H1 (cell line): ENCODE data around the gene R3HDM4. TPM values are rescaled to one million over a fixed set of nuclear protein-coding genes. Genes with fewer than 3 reads are reported as not detected.

ENCODE experiments used
- CTCF ChIA-PET: fragments of 300-600 bp; sonication (Branson Sonifier 250); formaldehyde crosslinking; loops from one replicate; lab custom pipeline; 2021; ENCODE audit not compliant: partially characterized antibody; lab: Charles Lee
- POLR2A ChIA-PET: fragments of 300-600 bp; sonication (Branson Sonifier 250); formaldehyde crosslinking; loops from one replicate; lab custom pipeline; 2021; ENCODE audit warnings: inconsistent platforms; ENCODE audit not compliant: partially characterized antibody; lab: Charles Lee
- DNase-seq, 2 experiments: peaks; one replicate each; pipeline versions ENCODE4 v3.0.0 to v3.0.0-alpha.2; 2010 to 2022; ENCODE audit warnings: low spot score in 2 of 2, low read depth in 1 of 2, mixed read lengths in 1 of 2
- FAIRE-seq: peaks from 2 replicates; lab custom pipeline; 2011; peaks lifted over from hg19 to GRCh38; lab: Jason Lieb, UNC
- H2AFZ ChIP-seq: 2 replicates; pipeline ENCODE4 v1.8.1; 2012; ENCODE audit warnings: low read length, inconsistent platforms
- H2AK5ac ChIP-seq: 2 replicates; pipeline ENCODE4 v1.6.1; 2013; ENCODE audit warnings: low read depth, low read length
- H2BK120ac ChIP-seq: replicated peaks from 2 replicates; pipeline ENCODE3; 2013; ENCODE audit warnings: low read depth, low read length, inconsistent platforms
- H2BK12ac ChIP-seq: 2 replicates; pipeline ENCODE4 v1.6.1; 2013; ENCODE audit warnings: low read depth, low read length
- H2BK15ac ChIP-seq: 2 replicates; pipeline ENCODE4 v1.6.1; 2013; ENCODE audit warnings: low read length
- H2BK20ac ChIP-seq: 2 replicates; pipeline ENCODE4 v1.6.1; 2013; ENCODE audit warnings: low read length
- H2BK5ac ChIP-seq: 2 replicates; pipeline ENCODE4 v1.6.1; 2013; ENCODE audit warnings: low read depth, low read length
- H3K14ac ChIP-seq: 2 replicates; pipeline ENCODE4 v1.6.1; 2013; ENCODE audit warnings: inconsistent platforms; ENCODE audit not compliant: insufficient read length
- H3K18ac ChIP-seq: 2 replicates; pipeline ENCODE4 v1.6.1; 2013; ENCODE audit warnings: low read length; ENCODE audit errors: extremely low read depth
- H3K23ac ChIP-seq: 2 replicates; pipeline ENCODE4 v1.6.1; 2013; ENCODE audit warnings: inconsistent platforms; ENCODE audit not compliant: insufficient read length
- H3K23me2 ChIP-seq: 2 replicates; pipeline ENCODE4 v1.6.1; 2013; ENCODE audit warnings: low read depth, low read length
- H3K27ac ChIP-seq: 2 replicates; pipeline ENCODE4 v1.6.1; 2011; ENCODE audit warnings: low read depth, low read length, inconsistent platforms
- H3K27me3 ChIP-seq, 4 experiments: replicated peaks in 1 of 4; 1 replicate in 1 of 4; 2 replicates in 3 of 4; pipeline versions ENCODE4 v1.6.1 to v1.8.1; 2011 to 2013; ENCODE audit warnings: low read length in 3 of 4, mild to moderate bottlenecking in 3 of 4, inconsistent platforms in 2 of 4, mixed read lengths in 2 of 4, moderate library complexity in 1 of 4; ENCODE audit not compliant: control insufficient read depth in 3 of 4, insufficient read depth in 3 of 4; ENCODE audit errors: extremely low read depth in 1 of 4
- H3K36me3 ChIP-seq, 4 experiments: 2 replicates each; pipeline versions ENCODE4 v1.6.1 to v1.8.1; 2011 to 2013; ENCODE audit warnings: mild to moderate bottlenecking in 4 of 4, low read length in 3 of 4, moderate library complexity in 2 of 4, control low read depth in 1 of 4, inconsistent platforms in 1 of 4; ENCODE audit not compliant: insufficient read depth in 4 of 4, control insufficient read depth in 2 of 4
- H3K4ac ChIP-seq: replicated peaks from 2 replicates; pipeline ENCODE3; 2013; ENCODE audit warnings: low read length, low read depth, mixed read lengths, inconsistent platforms; ENCODE audit not compliant: insufficient read length
- H3K4me1 ChIP-seq, 4 experiments: replicated peaks in 1 of 4; 1 replicate in 1 of 4; 2 replicates in 3 of 4; pipeline versions ENCODE4 v1.6.1 to v1.8.1; 2011 to 2013; ENCODE audit warnings: low read length in 3 of 4, inconsistent platforms in 2 of 4, mixed read lengths in 1 of 4; ENCODE audit not compliant: insufficient read depth in 4 of 4, control insufficient read depth in 3 of 4
- H3K4me2 ChIP-seq, 2 experiments: 2 replicates each; pipeline versions ENCODE4 v1.6.1 to v1.8.1; 2011 to 2013; ENCODE audit warnings: low read depth in 2 of 2, low read length in 2 of 2, control low read depth in 1 of 2, inconsistent platforms in 1 of 2, mild to moderate bottlenecking in 1 of 2; ENCODE audit not compliant: insufficient read depth in 1 of 2
- H3K4me3 ChIP-seq, 4 experiments: fragments of 200-600, 300-600 bp in 1 of 4; sonication (generic), shearing (Covaris generic), sonication (Bioruptor Twin) in 1 of 4; 2 replicates each; pipeline versions ENCODE4 v1.5.1 to v1.8.1; 2011 to 2016; ENCODE audit warnings: low read length in 4 of 4, low read depth in 3 of 4, control low read depth in 2 of 4, inconsistent platforms in 2 of 4, mild to moderate bottlenecking in 2 of 4, mixed read lengths in 1 of 4, moderate library complexity in 1 of 4; ENCODE audit not compliant: insufficient read depth in 2 of 4; ENCODE audit errors: extremely low read depth in 1 of 4
- H3K56ac ChIP-seq: replicated peaks from 2 replicates; pipeline ENCODE3; 2013; ENCODE audit warnings: low read depth, mild to moderate bottlenecking, mixed read lengths, low read length, inconsistent platforms; ENCODE audit not compliant: insufficient read length
- H3K79me1 ChIP-seq: 2 replicates; pipeline ENCODE4 v1.6.1; 2013; ENCODE audit warnings: low read depth, low read length, control low read depth
- H3K79me2 ChIP-seq, 2 experiments: 2 replicates each; pipeline versions ENCODE4 v1.6.1 to v1.8.1; 2012 to 2013; ENCODE audit warnings: low read length in 2 of 2, mild to moderate bottlenecking in 2 of 2, inconsistent platforms in 1 of 2; ENCODE audit not compliant: insufficient read depth in 2 of 2, control insufficient read depth in 1 of 2
- H3K9ac ChIP-seq, 4 experiments: replicated peaks in 1 of 4; 1 replicate in 1 of 4; 2 replicates in 3 of 4; pipeline versions ENCODE4 v1.6.1 to v1.8.1; 2011 to 2013; ENCODE audit warnings: low read depth in 3 of 4, low read length in 3 of 4, control low read depth in 2 of 4, mild to moderate bottlenecking in 2 of 4, moderate library complexity in 2 of 4, inconsistent platforms in 1 of 4; ENCODE audit errors: extremely low read depth in 1 of 4
- H3K9me3 ChIP-seq, 2 experiments: 2 replicates each; pipeline versions ENCODE4 v1.6.1 to v1.8.1; 2012 to 2013; ENCODE audit warnings: mild to moderate bottlenecking in 2 of 2, moderate library complexity in 2 of 2, control low read depth in 1 of 2, inconsistent platforms in 1 of 2, low read depth in 1 of 2, low read length in 1 of 2, mixed read lengths in 1 of 2; ENCODE audit not compliant: insufficient read depth in 2 of 2
- H4K20me1 ChIP-seq, 2 experiments: replicated peaks in 1 of 2; 2 replicates each; pipeline versions ENCODE3 to v1.8.1; 2011 to 2013; ENCODE audit warnings: inconsistent platforms in 2 of 2, low read length in 2 of 2, mild to moderate bottlenecking in 1 of 2; ENCODE audit not compliant: insufficient read depth in 2 of 2, control insufficient read depth in 1 of 2
- H4K5ac ChIP-seq: 2 replicates; pipeline ENCODE4 v1.6.1; 2013; ENCODE audit warnings: low read length, low read depth, mixed read lengths, inconsistent platforms; ENCODE audit not compliant: insufficient read length
- H4K8ac ChIP-seq: 2 replicates; pipeline ENCODE4 v1.8.0; 2013; ENCODE audit warnings: mild to moderate bottlenecking, moderate library complexity, low read length, inconsistent platforms; ENCODE audit not compliant: insufficient read depth; ENCODE audit errors: extremely low read depth
- H4K91ac ChIP-seq: replicated peaks from 2 replicates; pipeline ENCODE3; 2013; ENCODE audit warnings: low read length, mixed read lengths, inconsistent platforms; ENCODE audit not compliant: insufficient read length
- BCL11A ChIP-seq, 2 experiments: IDR thresholded peaks; one replicate each; pipeline ENCODE4 v1.6.1; 2011; ENCODE audit warnings: low read depth in 2 of 2, low read length in 2 of 2, mild to moderate bottlenecking in 2 of 2
- EGR1 ChIP-seq: IDR thresholded peaks from 2 replicates; pipeline ENCODE4 v1.6.1; 2011; ENCODE audit warnings: low read depth, low read length, borderline replicate concordance
- JUND ChIP-seq: IDR thresholded peaks from 2 replicates; pipeline ENCODE4 v1.6.1; 2011; ENCODE audit warnings: mild to moderate bottlenecking, improper control_type of control experiment, low read length
- NANOG ChIP-seq: IDR thresholded peaks from 2 replicates; pipeline ENCODE4 v1.6.1; 2011; ENCODE audit warnings: low read length, low read depth, mild to moderate bottlenecking, inconsistent platforms; ENCODE audit not compliant: insufficient read depth, poor library complexity, severe bottlenecking
- RNF2 ChIP-seq: fragments of 200-900, 300-1000 bp; sonication (generic); IDR thresholded peaks from 2 replicates; pipeline ENCODE4 v1.7.1; 2016; ENCODE audit warnings: borderline replicate concordance, low read depth, mild to moderate bottlenecking, antibody characterized with exemption, low read length; ENCODE audit not compliant: poor library complexity, severe bottlenecking; ENCODE audit errors: missing control alignments
- SIN3A ChIP-seq, 2 experiments: IDR thresholded peaks in 1 of 2; conservative IDR thresholded peaks in 1 of 2; 2 replicates each; pipeline ENCODE4 v1.6.1; 2011 to 2012; ENCODE audit warnings: low read length in 2 of 2, improper control_type of control experiment in 1 of 2, low read depth in 1 of 2, mild to moderate bottlenecking in 1 of 2
- WGBS, 2 experiments: shearing (Covaris generic) in 1 of 2; methylation state at CpG; one replicate each; pipeline versions ENCODE4 v1.1.6 to v1.1.7; 2013 to 2015; ENCODE audit warnings: low lambda C conversion rate in 2 of 2, mixed read lengths in 2 of 2, inconsistent platforms in 1 of 2, low coverage in 1 of 2, missing lambda C conversion rate in 1 of 2; ENCODE audit not compliant: insufficient replicate concordance in 2 of 2, insufficient coverage in 1 of 2, insufficient read length in 1 of 2; ENCODE audit errors: extremely low coverage in 1 of 2, missing lambda C conversion rate in 1 of 2; 5-methylcytosine and 5-hydroxymethylcytosine counted together
- polyA plus RNA-seq, 7 experiments: library from polyadenylated mRNA; depleted of rRNA in 3 of 7; stranded (reverse) in 5 of 7; unstranded in 2 of 7; fragments of >200 nt in 5 of 7; fragments of 200-250 nt in 2 of 7; gene quantifications; 1 replicate in 5 of 7; 2 replicates in 1 of 7; 4 replicates in 1 of 7; pipeline versions ENCODE4 v1.2.1 to v1.2.3, GENCODE V29; 2011 to 2013; ENCODE audit warnings: missing spikeins in 2 of 7, mixed read lengths in 2 of 7
- total RNA-seq: library from RNA; stranded (reverse); fragmentation: NEBNext Ultra II Directional; extraction: Animal tissue kit (Norgen Biotek cat#: 25700); gene quantifications from 2 replicates; pipeline ENCODE4 v1.2.1, GENCODE V29; 2021

R3HDM4 gene
- total and polyA plus RNA-seq, 2 of the 8 experiments (the other 6 are each of a cell fraction or from before 2014, with no cell fraction given): 76.8 to 102 TPM

DNA sequence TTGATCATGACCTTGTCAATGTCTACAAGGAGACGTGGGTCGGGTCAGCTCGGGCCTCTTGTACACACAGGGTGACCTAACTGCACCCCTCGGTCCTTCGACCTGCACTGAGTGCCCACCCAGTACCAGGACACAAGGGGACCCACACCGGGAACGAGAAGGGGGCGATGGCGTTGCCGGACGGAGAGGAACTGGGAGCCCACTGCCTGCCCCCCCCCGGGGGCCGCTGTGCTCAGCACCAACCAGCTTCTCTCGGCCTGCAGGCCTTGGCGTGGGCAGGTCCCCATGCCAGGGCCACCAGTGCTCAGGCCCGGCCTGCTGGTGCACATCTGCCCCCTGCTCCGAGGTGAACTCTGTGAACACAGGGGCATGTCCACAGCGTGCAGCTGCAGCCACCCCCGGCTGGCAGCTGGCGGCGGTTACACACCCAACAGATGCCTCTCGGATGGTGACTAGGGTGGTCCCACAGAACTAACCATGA is 39.4 kb downstream of the R3HDM4 start:
- peaks cover 0 to 12% (median 0%) of the 10 kb centered on the region in 4 experiments; a peak in 3 of 8 replicates for H3K36me3 ChIP-seq
- WGBS, 2 experiments: 92% methylated on average over 16 of the region's 22 CpGs; no CpG with 5 or more reads in 1 of the 2 experiments
- CTCF ChIA-PET: interaction anchor here (0.7 to 3.1 kb wide), 5 partner anchors 9 to 108 kb away, joined by 3 to 16 read pairs (median 5); no protein-coding TSS in a partner anchor

More for the DNA sequence above, 39.4 kb downstream of the R3HDM4 start:
- Histone ChIP-seq H2AK5ac (no peak overlapping the region; the same call in 1 of the 2 replicates), H3K27ac (no peak overlapping the region), H4K91ac (no peak overlapping the region), H2BK12ac (peak overlapping the region; percentile 68; the same call in 1 of the 2 replicates), H3K4ac (no peak overlapping the region), H3K18ac (peak overlapping the region; percentile 48; the same call in 1 of the 2 replicates), H4K8ac (no peak overlapping the region; the same call in 1 of the 2 replicates), H2BK15ac (peak overlapping the region; percentile 40; the same call in 1 of the 2 replicates), H2BK5ac (peak overlapping the region; percentile 56; the same call in 1 of the 2 replicates), H3K79me2 (no peaks in the 10 kb centered on the region), H3K9me3 (peaks cover 0 to 3% of the 10 kb centered on the region in 2 experiments; a peak in 1 of 4 replicates), H2BK20ac (no peak overlapping the region), H3K4me2 (no peak overlapping the region), H2AFZ (no peak overlapping the region), H3K23me2 (no peaks in the 10 kb centered on the region), H3K14ac (no peak overlapping the region), H4K20me1 (peaks cover 4 to 5% of the 10 kb centered on the region in 2 experiments), H3K27me3 (no peaks in the 10 kb centered on the region), H3K4me3 (no peak overlapping the region), H3K9ac (no peak overlapping the region), H4K5ac (no peak overlapping the region), H3K56ac (no peak overlapping the region), H3K79me1 (peaks cover 2% of the 10 kb centered on the region), H2BK120ac (no peak overlapping the region), H3K23ac (no peak overlapping the region), H3K4me1 (peaks cover 0 to 12% (median 4%) of the 10 kb centered on the region in 4 experiments; a peak in 5 of 7 replicates)
- FAIRE-seq (no peak), DNase-seq (no peak)
- POLR2A ChIA-PET: interaction anchor here (0.6 to 11.5 kb wide), 7 partner anchors 10 to 148 kb away, joined by 3 to 82 read pairs (median 4); partner anchors contain the start of genes ELANE, MED16, RNU6-2 and RNU6-9
- TF ChIP-seq SIN3A (conservative IDR thresholded peaks at IDR 0.05 in 1 of 2, IDR thresholded peaks at IDR 0.05 in 1 of 2; ENCODE audit: low read depth in 1 of 2, low read length in 2 of 2): no peak
- no peak for TF ChIP-seq BCL11A (IDR thresholded peaks at IDR 0.05; ENCODE audit: low read depth in 2 of 2, low read length in 2 of 2)
- no peak for TF ChIP-seq NANOG
- TF ChIP-seq JUND: no peak
- TF ChIP-seq EGR1: no peak
- TF ChIP-seq RNF2: no peak
